ENCODE results near the gene GSDME.

Gene GSDME

DNA sequence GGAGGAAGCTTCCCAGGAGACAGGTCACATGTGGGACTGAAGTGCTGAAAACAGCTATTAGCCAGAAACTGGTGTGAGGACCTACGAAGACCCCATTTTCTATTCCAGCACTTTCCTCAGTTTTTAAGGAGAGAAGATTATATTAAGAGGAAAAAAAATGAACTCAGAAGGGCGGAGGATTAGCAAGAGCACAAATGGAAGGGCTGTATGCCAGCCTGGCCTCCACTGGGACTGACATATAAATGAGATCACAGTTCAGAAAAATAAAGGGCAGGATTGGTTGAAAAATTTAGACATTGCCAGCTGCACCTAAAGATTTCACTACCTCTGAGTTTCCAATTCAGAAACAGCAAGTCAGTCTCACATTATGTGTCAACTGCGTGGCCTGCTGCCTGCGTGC, 53.0 kb downstream of the GSDME start:
- DNase-seq (ENCODE audit: low spot score), result no peak

DNA sequence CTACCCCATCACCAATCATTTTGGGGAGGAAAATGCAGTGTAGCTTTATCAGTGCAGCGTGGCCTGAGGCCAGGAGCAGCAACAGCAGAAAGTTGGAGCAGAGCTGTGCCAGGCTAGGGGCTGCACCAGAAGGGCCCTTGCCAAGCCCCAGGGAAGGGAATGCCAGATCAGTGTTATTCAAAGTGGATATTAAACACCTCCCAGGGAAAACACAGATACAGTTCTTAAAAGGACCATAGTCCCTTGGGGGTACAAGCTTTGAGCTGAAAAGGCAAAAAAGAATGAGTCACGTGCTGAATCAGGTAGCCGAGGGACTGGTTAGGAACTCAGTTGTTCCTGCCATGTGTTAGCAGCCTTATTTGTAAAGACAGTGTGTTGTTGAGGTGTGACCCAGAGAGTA, 54.0 kb downstream of the GSDME start:
- no peak for DNase-seq (ENCODE audit: low spot score)

DNA sequence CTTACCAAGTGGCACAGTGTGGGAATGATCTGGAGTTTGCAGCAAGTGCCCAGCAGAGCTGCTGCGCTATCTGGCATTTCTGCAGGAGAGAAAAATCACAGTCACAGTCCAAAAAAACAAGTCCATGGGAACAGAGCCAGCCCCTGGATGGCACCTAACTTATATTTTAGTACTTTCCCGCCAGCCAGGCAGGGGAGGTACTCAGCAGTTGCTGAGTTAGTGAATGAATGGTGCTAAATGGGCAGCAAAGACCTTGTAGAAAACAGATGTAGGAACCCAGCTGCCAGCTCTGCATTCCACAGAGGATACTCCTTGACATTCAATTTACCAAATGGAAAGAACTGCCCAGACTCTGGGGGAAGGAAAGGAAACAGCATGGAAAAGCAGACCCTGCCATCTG, 54.5 kb downstream of the GSDME start:
- no peak for DNase-seq (ENCODE audit: low spot score)

DNA sequence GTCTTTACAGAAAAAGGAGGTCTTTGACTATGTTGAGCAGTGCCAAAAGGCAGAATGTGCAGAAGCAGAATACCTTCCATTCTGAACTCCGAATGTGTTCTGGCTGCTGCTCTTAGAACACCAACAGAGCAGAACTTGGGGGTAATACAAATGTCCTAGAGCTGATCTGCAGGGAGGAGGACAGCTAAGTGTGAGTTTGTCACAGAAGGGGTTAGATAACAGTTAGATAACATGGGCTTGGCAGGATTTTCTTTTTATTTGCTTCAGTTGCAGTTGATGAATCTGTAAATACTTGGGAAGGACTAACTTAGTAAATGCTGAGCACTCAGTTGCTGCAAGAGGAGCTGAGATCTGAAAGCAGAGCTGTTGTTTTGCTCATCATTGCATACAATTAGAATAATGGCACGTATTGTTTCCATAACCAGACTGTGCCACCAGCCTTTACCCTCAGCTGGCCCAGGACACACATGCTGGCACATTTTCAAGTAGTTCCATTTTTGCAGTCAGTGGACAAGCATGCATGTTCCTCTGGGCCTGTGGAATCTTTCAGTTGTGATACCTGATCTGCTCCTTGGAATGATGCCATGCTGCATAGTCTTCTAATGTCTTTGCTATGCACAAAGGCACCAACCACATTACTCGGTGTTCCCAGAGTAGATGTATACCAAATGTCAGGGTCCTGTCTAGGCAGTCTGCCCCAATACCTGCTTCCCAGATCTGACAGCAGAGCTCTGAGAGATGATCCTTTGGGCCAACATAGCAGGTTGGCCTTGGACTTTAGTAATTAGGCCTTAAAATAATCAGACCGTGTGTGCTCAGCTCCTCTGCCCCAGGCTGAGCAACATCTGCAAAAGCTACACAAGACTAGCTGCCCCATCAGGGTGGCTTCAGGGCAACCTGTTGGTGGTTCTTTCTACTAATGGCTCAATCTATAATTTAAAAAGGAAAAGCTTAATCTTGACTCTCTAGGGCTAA, 55.7 kb downstream of the GSDME start:
- peak; percentile 8 for DNase-seq (ENCODE audit: low spot score)

DNA sequence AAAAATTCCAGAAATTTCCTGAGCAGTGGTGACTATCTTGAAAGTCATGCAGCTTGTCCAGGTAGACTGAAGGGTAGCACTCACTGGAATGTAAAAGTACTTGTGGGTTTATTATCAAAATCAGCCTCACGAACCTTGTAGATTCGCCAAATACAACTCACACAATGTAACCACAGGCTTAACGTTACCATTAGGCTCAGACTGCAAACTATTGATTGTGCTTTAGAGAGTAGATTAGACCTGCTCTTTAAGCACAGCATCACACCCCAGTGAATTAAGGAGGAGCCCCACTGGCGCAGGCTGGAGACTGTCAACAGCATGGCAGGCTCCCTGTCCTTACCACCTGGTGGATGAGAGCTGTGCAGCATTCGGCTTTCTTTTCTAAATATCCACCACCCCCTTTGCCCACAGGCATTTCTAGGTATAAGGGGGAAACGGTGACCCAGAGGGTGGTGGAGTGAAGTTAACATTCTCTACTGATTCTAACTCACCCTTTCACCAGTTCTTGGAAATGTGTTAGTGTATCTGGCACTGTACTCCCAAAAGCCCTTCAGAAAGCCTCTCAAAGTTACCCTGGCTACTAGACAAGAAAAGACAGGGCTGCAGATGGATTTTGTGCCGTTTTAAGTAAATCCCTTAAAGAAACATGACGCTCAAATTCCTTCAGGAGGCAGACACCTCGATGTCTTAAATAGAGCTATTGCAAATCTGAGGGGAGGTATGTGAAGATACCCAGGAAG, 56.6 kb downstream of the GSDME start:
- DNase-seq (ENCODE audit: low spot score), result no peak

DNA sequence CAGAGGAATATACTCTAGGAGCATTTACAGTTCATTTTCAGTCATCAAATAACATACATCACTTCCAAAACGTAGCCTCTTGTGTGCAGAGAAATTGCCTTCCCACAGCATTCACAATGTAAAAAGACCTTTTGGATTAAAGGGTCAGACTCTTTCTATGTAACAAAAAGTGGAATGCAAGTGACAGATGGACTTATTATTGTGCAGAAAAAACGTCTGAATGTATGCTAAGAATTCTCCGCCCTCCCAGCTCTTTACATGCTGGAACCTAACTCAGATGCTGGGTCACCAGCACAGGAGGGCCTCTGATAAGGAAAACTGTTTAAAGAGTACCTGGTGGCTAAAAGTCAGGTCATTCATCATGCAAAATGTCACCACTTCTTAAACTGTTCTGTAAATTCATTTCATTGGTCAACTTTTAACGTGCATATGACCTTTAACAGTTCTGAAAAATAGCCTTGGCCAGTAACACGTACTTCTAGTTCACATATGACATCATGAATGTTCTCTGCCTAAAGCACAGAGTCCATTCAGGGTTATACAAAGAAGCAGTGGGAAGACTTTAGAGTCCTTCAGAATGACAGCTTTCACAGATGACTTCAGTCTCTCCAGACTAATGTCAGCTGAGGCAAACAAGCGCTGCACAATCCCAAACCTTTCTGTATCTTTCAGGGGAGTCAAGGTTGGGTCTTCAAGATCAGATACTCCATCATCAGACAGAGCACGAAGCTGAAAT, 58.6 kb downstream of the GSDME start:
- no peak for DNase-seq (ENCODE audit: low spot score)

DNA sequence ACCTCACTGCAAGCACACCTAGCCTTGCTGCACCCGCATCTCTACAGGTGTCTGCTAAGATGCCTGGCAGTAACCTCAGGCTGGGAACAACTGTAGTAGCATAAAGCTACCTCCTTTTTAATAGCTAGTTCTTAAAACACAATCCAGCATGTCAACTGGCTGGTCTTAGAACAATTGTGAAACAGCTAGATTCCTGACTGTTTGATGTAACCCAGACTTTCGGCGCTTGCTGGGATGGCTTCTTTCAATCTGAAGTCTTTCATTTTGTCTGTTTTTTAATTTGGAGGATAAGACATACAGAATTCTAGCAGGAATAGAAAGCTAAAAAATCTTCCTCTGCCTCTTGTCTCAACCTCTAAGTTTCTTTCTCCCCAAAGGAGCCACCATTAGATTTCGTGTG, 59.8 kb downstream of the GSDME start:
- no peak for DNase-seq (ENCODE audit: low spot score)

DNA sequence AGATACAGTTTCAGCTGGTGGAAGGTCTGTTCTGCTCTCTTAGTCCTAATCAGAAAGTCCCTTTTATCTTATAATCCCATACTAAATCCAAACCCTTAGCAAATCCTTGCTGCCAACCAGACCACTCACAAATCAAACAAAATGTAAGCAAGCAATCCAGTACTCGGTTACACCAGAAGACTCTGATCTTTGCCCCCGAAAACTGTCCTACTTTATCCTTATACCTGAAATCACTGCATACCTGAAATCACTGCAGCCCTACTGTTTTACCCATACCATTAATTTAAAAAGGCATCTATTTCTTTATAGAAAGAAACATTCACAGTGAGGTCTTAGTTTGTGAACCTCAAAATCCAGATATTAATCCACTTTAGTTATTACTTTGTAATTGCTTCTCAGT, 64.7 kb downstream of the GSDME start:
- DNase-seq (ENCODE audit: low spot score), result no peak

DNA sequence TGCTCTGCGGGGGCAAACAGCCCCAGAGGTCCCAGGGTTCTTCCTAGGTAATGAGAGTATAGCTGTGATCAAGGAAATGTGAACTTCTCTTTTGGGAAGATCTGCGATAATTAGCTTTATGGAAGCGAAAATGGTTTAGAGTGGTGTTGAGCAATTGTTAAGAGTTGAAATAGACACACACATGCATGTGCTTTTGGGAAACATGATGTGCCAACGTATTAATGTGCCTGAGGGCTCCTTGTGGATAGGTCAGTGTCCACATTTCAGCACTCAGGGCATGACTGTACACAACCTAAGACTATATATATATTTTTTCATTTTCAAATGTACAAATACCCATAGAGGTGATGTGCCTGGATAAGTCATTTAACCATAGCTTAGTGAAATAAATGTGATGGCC, 67.0 kb downstream of the GSDME start:
- DNase-seq (ENCODE audit: low spot score), result no peak

DNA sequence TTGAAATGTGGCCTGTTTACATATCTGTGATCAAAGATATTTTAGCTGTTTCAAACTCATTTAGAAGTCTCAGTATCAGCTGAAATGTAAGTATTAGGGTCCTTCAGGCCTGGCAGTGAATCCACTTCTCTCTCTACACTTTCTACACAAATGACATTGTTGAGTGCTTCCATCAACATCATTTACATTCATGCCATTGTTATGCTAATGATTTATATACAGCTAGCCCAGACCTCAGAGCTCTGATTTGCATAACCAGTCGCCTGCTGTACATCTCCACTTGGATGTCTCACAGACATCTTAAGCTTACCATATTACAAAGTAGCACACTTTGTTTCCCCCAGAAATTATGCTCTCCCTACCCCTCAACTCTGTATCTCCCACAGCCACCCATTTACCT, 71.6 kb downstream of the GSDME start:
- DNase-seq (ENCODE audit: low spot score), result no peak

DNA sequence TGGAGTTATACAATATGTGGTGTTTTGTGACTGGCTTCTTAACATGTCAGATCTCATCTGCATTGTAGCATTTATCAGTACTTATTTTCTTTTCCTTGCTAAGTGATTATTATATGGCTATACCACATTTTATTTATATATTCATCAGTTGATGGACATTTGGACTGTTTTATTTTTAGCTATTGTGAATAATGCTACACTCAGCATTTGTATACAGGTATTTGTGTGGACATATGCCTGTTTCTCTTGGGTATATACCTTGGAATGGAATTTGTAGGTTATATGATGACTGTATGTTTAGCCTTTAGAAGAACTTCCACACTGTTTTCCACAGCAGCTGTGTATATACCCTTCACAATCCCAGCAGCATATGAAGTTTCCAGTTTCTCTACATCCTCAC, 86.5 kb downstream of the GSDME start:
- no peak for DNase-seq (ENCODE audit: low spot score)

DNA sequence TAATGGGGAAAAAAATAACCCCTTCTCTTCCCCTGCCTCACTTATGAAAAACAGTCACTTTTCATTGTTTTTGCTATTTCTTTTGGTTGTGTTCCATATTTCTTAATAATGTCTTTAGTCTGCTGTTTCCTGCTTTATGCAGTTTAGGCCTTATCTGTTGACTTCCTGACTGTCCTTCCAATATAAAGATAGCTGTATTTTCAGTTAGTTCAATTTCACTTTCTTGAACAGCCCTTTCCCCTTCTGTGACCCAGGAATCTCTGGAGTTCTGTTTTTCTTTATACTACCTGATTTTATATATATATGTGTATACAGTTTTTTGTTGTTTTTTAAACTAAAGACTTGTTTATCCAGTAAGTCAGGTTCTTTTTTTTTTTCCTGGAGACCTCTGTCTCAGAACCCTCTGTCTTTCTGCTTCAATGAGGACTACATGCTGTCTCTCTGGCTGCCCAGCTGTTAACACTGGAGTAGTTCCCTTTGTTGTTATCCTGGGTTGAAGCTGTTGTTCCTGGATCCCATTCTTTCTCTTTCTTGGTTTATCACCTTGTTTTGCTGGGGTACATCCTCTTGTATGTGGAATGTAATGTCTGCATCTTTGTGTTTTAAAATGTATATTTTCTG, 87.2 kb downstream of the GSDME start:
- no peak for DNase-seq (ENCODE audit: low spot score)

DNA sequence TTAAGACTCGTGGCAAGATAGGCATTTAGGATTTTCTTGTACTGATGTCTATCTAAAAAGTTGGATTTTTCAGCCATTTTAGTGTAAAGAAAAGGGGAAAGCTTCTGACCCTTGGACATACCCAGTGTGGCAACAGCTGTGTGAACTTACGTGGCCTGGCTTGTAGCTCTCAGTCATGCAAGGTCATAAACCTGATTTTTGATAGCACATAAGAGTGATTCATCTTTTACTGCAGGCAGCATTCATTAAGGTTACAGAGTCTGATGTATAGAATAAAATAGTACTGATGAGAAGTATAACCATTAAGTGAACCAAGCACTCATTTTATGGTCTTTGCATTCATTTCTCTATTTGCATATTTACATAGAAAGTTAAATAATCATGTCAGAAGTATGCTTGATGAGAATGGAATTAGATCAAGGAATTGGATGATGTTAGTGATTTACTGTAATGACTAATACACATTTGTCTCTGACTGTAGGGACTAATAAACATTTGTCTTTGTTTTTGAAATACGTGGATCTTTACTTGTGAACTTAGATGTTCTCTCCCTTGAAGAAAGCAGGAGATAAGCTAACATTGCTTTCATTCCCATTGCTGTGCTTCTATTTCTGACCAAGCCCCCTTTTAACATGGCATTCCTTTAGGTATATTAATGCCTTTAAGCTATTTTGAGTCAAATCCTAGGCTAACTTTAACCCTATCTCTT, 88.2 kb downstream of the GSDME start:
- DNase-seq (ENCODE audit: low spot score), result peak; percentile 40

DNA sequence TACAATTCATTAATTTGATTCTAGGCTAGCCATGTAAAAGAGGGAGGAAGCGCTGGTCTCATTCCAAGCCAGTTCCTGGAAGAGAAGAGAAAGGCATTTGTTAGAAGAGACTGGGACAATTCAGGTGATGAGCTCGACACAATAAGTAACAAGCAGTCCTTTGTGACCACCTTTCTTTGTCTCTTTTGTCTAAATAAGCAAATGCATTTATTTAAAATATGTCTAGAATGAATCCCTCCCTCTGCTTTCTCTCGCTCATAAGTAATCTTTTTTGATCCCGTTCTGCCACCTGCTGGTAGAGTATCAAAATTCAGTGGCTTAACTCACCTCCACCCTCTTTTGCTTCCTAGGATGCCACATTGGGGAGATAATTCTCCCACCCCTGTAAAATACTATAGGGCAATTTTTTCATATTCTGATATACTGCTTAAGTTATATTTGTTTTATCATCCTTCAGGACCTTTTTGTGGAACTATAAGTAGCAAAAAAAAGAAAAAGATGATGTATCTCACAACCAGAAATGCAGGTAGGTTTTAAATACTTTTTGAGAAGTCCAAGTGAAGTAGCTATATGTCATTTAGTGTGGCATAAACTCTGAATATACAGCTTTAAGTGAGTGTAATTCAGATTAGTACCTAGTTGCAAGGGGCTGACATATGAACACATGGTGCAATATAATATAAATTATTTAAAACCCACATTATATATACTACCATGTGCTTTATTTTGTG, 91.5 kb downstream of the GSDME start:
- peak; percentile 66 for DNase-seq (ENCODE audit: low spot score)

DNA sequence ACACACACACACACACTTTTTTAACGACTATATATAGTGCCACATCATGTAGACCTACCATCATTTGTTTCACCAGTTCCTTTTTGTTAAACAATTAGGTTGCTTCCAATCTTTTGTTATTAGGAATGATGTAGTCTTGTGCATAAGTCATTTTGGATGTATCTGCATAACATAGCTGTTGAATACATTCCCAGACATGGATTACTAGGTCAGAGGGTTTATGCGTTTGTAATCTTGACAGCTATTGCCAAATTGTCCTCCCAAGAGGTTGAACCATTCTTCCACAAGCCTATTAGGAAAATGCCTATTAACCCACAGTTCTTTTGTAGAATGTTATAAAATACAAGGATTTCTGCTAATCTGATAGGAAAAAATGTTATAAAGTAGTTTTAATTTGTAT, 96.7 kb downstream of the GSDME start:
- no peak for DNase-seq (ENCODE audit: low spot score)

DNA sequence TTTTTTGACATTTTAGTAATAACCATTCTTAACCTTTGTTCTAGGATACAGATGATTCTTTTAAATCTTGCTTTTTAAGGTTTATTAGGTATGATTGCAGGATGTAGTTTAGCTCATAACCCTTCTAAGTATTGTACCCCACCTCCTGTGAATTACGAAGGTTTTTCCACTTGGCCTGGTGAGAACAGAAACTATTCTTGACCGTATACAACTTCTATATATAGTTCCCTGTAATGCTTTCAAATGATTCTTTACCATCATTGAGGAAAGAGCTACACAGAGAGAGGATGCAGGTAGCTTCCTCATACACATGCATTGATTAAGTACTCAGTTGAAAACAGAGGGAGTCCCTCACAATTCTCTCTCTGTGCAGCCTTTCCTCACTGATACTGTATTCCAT, 97.8 kb downstream of the GSDME start:
- no peak for DNase-seq (ENCODE audit: low spot score)

DNA sequence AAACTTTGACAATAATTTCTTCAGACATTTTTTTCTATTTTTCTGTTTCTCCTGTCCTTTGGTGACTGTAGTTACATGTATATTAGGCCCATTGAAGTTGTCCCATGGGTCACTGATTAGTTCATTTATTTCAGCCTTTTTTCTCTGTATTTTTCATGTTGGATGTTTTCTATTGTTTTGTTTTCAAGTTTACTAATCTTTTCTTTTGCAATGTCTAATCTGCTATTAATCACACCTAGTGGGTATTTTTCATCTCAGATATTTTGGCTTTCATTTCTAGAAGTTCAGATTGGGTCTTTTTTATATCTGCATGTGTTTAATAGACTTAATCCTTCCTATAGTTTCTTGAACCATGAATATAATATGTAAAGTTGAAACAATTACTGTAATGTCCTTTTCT, 99.3 kb downstream of the GSDME start:
- DNase-seq (ENCODE audit: low spot score), result no peak

DNA sequence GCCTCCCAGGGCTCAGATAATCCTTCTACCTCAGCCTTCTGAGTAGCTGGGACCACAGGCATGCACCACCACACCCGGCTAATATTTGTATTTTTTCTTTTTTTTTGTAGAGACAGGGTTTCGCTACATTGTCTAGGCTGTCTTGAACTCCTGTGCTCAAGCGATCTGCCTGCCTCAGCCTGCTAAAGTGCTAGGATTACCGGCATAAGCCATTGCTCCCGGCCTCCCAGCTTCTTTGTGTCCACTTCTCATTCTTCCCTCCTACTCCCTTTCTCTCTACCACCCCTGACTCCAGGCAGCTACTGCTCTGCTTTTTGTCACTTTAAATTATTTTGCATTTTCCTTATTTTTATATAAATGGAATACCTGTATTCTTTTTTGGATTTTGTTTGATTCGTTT, 100.7 kb downstream of the GSDME start:
- DNase-seq (ENCODE audit: low spot score), result no peak

DNA sequence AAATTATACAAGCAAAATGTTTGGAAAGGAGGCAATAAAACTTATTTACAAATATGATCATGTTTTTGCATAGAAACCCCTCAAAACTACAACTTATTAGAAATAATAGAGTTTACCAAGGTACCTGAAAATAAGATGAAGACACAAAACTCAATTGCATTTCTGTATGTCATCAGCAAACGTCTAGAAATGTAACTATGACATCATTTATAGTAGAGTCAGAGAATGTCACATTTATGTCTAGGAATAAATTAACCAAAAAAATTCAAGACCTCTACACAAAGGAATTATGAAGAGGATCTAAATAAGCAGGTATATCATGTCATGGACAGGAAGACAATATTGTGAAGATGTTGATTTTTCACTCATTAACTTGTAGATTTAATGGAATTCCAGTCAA, 103.0 kb downstream of the GSDME start:
- no peak for DNase-seq (ENCODE audit: low spot score)

DNA sequence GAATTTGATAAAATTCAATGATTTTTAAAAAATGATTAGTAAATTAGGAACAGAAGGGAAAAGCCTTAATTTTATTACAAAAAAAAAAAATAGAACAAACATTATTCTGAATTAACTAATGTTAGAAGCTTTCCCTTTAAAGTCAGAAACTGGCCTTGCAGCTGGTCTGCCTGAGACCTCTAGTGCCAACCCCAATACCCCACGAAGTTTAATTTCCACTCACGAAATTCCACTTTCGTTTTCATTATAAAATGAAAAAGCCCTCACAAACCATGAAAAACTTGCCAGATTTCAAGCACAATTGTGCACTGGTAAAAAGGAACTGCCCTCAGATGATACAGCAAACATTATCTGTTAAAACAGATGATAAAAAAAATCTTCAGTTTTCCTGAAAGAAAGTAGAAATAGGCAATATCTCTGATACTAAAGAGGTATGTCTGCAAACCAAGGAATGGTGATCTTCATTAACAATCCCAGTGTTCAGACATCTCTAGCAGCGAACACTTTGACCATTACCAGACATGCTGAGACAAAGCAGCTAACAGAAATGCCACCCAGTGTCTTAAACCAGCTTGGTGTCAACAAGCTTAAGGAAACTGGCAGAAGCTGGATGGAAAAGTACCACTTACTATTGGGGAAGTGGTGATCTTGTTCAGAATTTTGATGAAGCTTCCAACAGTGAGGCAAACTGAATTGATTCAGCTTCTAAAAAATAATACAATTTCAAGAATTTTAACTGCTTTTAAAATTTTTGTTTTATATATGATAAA, 103.8 kb downstream of the GSDME start:
- DNase-seq (ENCODE audit: low spot score), result no peak

Data from RKO (cell line).